Stimulated activated CD4-positive, alpha-beta T cell treated with anti-CD3 and anti-CD28 coated beads, Interleukin-4, amount 100 ng/mL, for 1 hour (primary cell): ENCODE measurements around the gene CLIC1.

Experiments
- DNase-seq: peaks from one replicate; pipeline ENCODE4 v3.0.0-alpha.2; 2020

Gene CLIC1

GRCh38 chr6:31736021-31736767 lies at the start of gene CLIC1:
TSS of gene CLIC1 (minus strand) at chr6:31736530. CDS start at chr6:31736300, 230 bp downstream.
- DNase-seq = peak; percentile 82

- DNase-seq = no peak
These were observed 49.1 kb upstream of the CLIC1 start for GRCh38 chr6:31785475-31785874.

- no peak for DNase-seq
These were observed 48.0 kb upstream of the CLIC1 start for GRCh38 chr6:31784098-31784925.

- DNase-seq = no peak
These were observed 46.0 kb upstream of the CLIC1 start for GRCh38 chr6:31782126-31782855.

GRCh38 chr6:31781244-31782125 lies 45.2 kb upstream of the CLIC1 start:
- no peak for DNase-seq

GRCh38 chr6:31780507-31781243 lies 44.3 kb upstream of the CLIC1 start:
- no peak for DNase-seq

GRCh38 chr6:31779908-31780307 lies 43.6 kb upstream of the CLIC1 start:
- no peak for DNase-seq

- DNase-seq = no peak
These were observed 42.9 kb upstream of the CLIC1 start for GRCh38 chr6:31778999-31779885.

GRCh38 chr6:31778193-31778592 lies 41.9 kb upstream of the CLIC1 start:
- DNase-seq = no peak

GRCh38 chr6:31777667-31778050 lies 41.3 kb upstream of the CLIC1 start:
- DNase-seq = no peak

GRCh38 chr6:31776989-31777666 lies 40.8 kb upstream of the CLIC1 start, which contains the start of gene VWA7:
TSS of gene VWA7 (minus strand) at chr6:31777328. CDS start at chr6:31776779, 549 bp downstream.
- peak; percentile 81 for DNase-seq

- DNase-seq = no peak
These were observed 40.2 kb upstream of the CLIC1 start for GRCh38 chr6:31776485-31776988.

- no peak for DNase-seq
These were observed 39.5 kb upstream of the CLIC1 start for GRCh38 chr6:31775633-31776484.

- DNase-seq = no peak
These were observed 38.9 kb upstream of the CLIC1 start for GRCh38 chr6:31775184-31775583.

GRCh38 chr6:31771992-31772358 lies 35.6 kb upstream of the CLIC1 start:
- DNase-seq = peak; percentile 30

- DNase-seq = no peak
These were observed 34.5 kb upstream of the CLIC1 start for GRCh38 chr6:31770860-31771259.

GRCh38 chr6:31769684-31770371 lies 33.5 kb upstream of the CLIC1 start:
- peak; percentile 76 for DNase-seq
